ENCODE results near the gene ABHD12B. TPM values are rescaled to one million over a fixed set of nuclear protein-coding genes. Genes with fewer than 3 reads are reported as not detected.

ABHD12B gene
- total and polyA plus RNA-seq, 12 donors, result not detected

GRCh38 chr14:50836515-50836914, 35.3 kb upstream of the ABHD12B start:
- no peak for DNase-seq
- Histone ChIP-seq H3K36me3 (no peaks in the 10 kb centered on the region), H3K4me1 (peaks cover 0 to 12% (median 0%) of the 10 kb centered on the region in 9 donors), H3K27me3 (peaks cover 0 to 6% (median 0%) of the 10 kb centered on the region in 7 donors), H3K4me3 (no peak overlapping the region), H3K9me3 (no peaks in the 10 kb centered on the region), H3K27ac (no peak overlapping the region)
- TF ChIP-seq CTCF (IDR thresholded peaks at IDR 0.05), result no peak
- 96 to 97% methylated on average over 5 of the region's 5 CpGs for WGBS, 2 donors
- intact Hi-C loops (cut with DNase I), result no loop called here
- ATAC-seq, result no peak

- intact Hi-C loops (cut with DNase I), result no loop called here
- H3K4me1 ChIP-seq, result peaks cover 0 to 6% (median 0%) of the 10 kb centered on the region in 9 donors
- H3K27ac ChIP-seq, result no peak overlapping the region
- no peak for DNase-seq
- H3K36me3 ChIP-seq, result no peaks in the 10 kb centered on the region
- TF ChIP-seq CTCF (IDR thresholded peaks at IDR 0.05), result no peak
- ATAC-seq, result no peak
- WGBS, 2 donors, result 85 to 91% methylated on average over 10 of the region's 10 CpGs
- peaks cover 0 to 6% (median 0%) of the 10 kb centered on the region in 7 donors for H3K27me3 ChIP-seq
- H3K9me3 ChIP-seq, result no peaks in the 10 kb centered on the region
- H3K4me3 ChIP-seq, result no peak overlapping the region
Observed at GRCh38 chr14:50837271-50837670, 34.6 kb upstream of the ABHD12B start.

- Histone ChIP-seq H3K4me3 (no peak overlapping the region), H3K9me3 (no peaks in the 10 kb centered on the region), H3K36me3 (no peaks in the 10 kb centered on the region), H3K4me1 (peaks cover 0 to 6% (median 0%) of the 10 kb centered on the region in 9 donors), H3K27ac (no peak overlapping the region), H3K27me3 (peaks cover 0 to 6% (median 0%) of the 10 kb centered on the region in 7 donors)
- DNase-seq (no peak), ATAC-seq (no peak)
- intact Hi-C loops (cut with DNase I), result no loop called here
- TF ChIP-seq CTCF (IDR thresholded peaks at IDR 0.05), result no peak
- WGBS, 2 donors, result 88 to 90% methylated on average over 2 of the region's 2 CpGs
Observed at GRCh38 chr14:50837850-50838470, 33.9 kb upstream of the ABHD12B start.

- H3K4me1 ChIP-seq, result peaks cover 0 to 6% (median 0%) of the 10 kb centered on the region in 9 donors
- intact Hi-C loops (cut with DNase I), result no loop called here
- 27 to 72% methylated on average over 1 of the region's 1 CpG for WGBS, 2 donors
Observed at GRCh38 chr14:50839048-50839447, 32.8 kb upstream of the ABHD12B start.

More at GRCh38 chr14:50839048-50839447, 32.8 kb upstream of the ABHD12B start:
- no peaks in the 10 kb centered on the region for H3K36me3 ChIP-seq
- no peak for ATAC-seq
- TF ChIP-seq CTCF (IDR thresholded peaks at IDR 0.05), result no peak
- H3K9me3 ChIP-seq, result no peaks in the 10 kb centered on the region
- DNase-seq, result no peak
- H3K27me3 ChIP-seq, result peaks cover 0 to 6% (median 0%) of the 10 kb centered on the region in 7 donors
- no peak overlapping the region for H3K4me3 ChIP-seq
- no peak overlapping the region for H3K27ac ChIP-seq
